ENCODE data around the gene ABLIM2. TPM values are rescaled to one million over a fixed set of nuclear protein-coding genes. Genes with fewer than 3 reads are reported as not detected.

The ABLIM2 gene
- polyA plus RNA-seq, 1 donor from 2014 or later, result 14.9 TPM

DNA sequence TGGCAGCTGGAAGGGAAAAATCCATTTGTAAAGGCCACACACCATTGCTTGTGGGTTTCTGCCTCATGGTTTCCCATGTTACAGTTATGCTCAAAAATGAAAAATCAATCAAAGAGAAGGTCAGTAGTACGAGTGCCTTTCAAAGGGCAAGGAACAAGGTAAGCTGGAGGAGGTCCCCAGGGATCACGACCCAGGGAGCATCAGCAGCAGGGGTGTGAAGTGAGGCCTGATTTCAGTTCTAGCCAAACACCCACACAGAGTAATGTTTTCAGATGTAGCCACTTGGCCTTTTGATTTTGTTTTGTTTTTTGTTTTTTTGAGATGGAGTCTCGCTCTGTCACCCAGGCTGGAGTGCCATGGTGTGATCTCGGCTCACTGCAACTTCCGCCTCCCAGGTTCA is 149.5 kb downstream of the ABLIM2 start:
- no peaks in the 10 kb centered on the region for H3K9me3 ChIP-seq (ENCODE audit: low read length)
- no peaks in the 10 kb centered on the region for H3F3A ChIP-seq (ENCODE audit: insufficient read depth, low read length, poor library complexity, severe bottlenecking)
- no peaks in the 10 kb centered on the region for H3K36me3 ChIP-seq (ENCODE audit: insufficient read depth, low read length)
- no peaks in the 10 kb centered on the region for H4K20me1 ChIP-seq (ENCODE audit: insufficient read depth)
- H3K9me2 ChIP-seq (ENCODE audit: insufficient read depth, low read length), result no peaks in the 10 kb centered on the region
- TF ChIP-seq TAF1 (IDR thresholded peaks at IDR 0.05; ENCODE audit: low read depth) (no peak), SMC3 (conservative IDR thresholded peaks at IDR 0.05; ENCODE audit: poor library complexity) (no peak), EP300 (conservative IDR thresholded peaks at IDR 0.05; ENCODE audit: poor library complexity, severe bottlenecking) (no peak), POLR2AphosphoS5 (IDR thresholded peaks at IDR 0.05) (no peak), EZH2 (IDR thresholded peaks at IDR 0.05; ENCODE audit: borderline replicate concordance, insufficient read depth, low read length, poor library complexity, severe bottlenecking) (no peak), RAD21 (conservative IDR thresholded peaks at IDR 0.05) (no peak), MXI1 (conservative IDR thresholded peaks at IDR 0.05; ENCODE audit: poor library complexity, severe bottlenecking) (no peak)
- TF ChIP-seq, protein P1, sequence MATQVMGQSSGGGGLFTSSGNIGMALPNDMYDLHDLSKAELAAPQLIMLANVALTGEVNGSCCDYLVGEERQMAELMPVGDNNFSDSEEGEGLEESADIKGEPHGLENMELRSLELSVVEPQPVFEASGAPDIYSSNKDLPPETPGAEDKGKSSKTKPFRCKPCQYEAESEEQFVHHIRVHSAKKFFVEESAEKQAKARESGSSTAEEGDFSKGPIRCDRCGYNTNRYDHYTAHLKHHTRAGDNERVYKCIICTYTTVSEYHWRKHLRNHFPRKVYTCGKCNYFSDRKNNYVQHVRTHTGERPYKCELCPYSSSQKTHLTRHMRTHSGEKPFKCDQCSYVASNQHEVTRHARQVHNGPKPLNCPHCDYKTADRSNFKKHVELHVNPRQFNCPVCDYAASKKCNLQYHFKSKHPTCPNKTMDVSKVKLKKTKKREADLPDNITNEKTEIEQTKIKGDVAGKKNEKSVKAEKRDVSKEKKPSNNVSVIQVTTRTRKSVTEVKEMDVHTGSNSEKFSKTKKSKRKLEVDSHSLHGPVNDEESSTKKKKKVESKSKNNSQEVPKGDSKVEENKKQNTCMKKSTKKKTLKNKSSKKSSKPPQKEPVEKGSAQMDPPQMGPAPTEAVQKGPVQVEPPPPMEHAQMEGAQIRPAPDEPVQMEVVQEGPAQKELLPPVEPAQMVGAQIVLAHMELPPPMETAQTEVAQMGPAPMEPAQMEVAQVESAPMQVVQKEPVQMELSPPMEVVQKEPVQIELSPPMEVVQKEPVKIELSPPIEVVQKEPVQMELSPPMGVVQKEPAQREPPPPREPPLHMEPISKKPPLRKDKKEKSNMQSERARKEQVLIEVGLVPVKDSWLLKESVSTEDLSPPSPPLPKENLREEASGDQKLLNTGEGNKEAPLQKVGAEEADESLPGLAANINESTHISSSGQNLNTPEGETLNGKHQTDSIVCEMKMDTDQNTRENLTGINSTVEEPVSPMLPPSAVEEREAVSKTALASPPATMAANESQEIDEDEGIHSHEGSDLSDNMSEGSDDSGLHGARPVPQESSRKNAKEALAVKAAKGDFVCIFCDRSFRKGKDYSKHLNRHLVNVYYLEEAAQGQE (IDR thresholded peaks at IDR 0.05; ENCODE audit: borderline replicate concordance), result no peak
- TF ChIP-seq, protein P2, sequence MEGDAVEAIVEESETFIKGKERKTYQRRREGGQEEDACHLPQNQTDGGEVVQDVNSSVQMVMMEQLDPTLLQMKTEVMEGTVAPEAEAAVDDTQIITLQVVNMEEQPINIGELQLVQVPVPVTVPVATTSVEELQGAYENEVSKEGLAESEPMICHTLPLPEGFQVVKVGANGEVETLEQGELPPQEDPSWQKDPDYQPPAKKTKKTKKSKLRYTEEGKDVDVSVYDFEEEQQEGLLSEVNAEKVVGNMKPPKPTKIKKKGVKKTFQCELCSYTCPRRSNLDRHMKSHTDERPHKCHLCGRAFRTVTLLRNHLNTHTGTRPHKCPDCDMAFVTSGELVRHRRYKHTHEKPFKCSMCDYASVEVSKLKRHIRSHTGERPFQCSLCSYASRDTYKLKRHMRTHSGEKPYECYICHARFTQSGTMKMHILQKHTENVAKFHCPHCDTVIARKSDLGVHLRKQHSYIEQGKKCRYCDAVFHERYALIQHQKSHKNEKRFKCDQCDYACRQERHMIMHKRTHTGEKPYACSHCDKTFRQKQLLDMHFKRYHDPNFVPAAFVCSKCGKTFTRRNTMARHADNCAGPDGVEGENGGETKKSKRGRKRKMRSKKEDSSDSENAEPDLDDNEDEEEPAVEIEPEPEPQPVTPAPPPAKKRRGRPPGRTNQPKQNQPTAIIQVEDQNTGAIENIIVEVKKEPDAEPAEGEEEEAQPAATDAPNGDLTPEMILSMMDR (IDR thresholded peaks at IDR 0.05; ENCODE audit: poor library complexity, severe bottlenecking), result no peak
- no peak overlapping the region for H3K4me2 ChIP-seq (ENCODE audit: low read length)
- H3K9ac ChIP-seq (ENCODE audit: low read length), result no peak overlapping the region
- no peak overlapping the region for H3K27ac ChIP-seq (ENCODE audit: low read length)
- H3K27me3 ChIP-seq (ENCODE audit: insufficient read depth, low read depth, low read length), result no peaks in the 10 kb centered on the region
- no peaks in the 10 kb centered on the region for H3K79me2 ChIP-seq (replicated peaks; ENCODE audit: insufficient read depth, low read length)
- H3K4me3 ChIP-seq (ENCODE audit: low read length), result no peak overlapping the region
- no peak overlapping the region for H2AFZ ChIP-seq (ENCODE audit: low read depth, low read length)

DNA sequence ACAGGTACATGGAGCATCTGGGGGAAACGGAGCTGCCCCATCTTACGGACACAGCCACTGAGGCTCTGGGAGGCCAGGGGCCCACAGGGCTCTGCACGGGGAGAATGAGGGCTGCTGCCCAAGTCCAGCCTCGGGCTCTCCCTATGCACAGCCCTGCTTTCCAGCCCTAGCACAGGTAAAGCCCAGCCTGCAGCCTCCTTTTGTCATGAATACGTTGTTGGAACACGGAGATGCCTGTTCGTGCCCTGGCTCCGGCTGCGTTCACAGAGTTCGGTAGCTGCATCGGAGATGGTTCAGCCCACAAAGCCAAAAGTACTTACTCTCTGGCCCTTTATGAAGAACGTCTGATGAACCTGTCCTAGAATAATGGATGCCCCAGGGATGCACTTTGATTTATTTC is 150.2 kb downstream of the ABLIM2 start:
- Histone ChIP-seq H3K27ac (ENCODE audit: low read length) (no peak overlapping the region), H3K9me3 (ENCODE audit: low read length) (no peaks in the 10 kb centered on the region), H3K9me2 (ENCODE audit: insufficient read depth, low read length) (no peaks in the 10 kb centered on the region), H2AFZ (ENCODE audit: low read depth, low read length) (no peak overlapping the region), H3K36me3 (ENCODE audit: insufficient read depth, low read length) (no peaks in the 10 kb centered on the region), H4K20me1 (ENCODE audit: insufficient read depth) (no peaks in the 10 kb centered on the region), H3K4me3 (ENCODE audit: low read length) (no peak overlapping the region), H3K4me2 (ENCODE audit: low read length) (no peak overlapping the region), H3K9ac (ENCODE audit: low read length) (no peak overlapping the region), H3F3A (ENCODE audit: insufficient read depth, low read length, poor library complexity, severe bottlenecking) (no peaks in the 10 kb centered on the region), H3K27me3 (ENCODE audit: insufficient read depth, low read depth, low read length) (no peaks in the 10 kb centered on the region), H3K79me2 (replicated peaks; ENCODE audit: insufficient read depth, low read length) (no peaks in the 10 kb centered on the region)
- TF ChIP-seq RAD21 (conservative IDR thresholded peaks at IDR 0.05) (no peak), POLR2AphosphoS5 (IDR thresholded peaks at IDR 0.05) (no peak), TAF1 (IDR thresholded peaks at IDR 0.05; ENCODE audit: low read depth) (no peak), EZH2 (IDR thresholded peaks at IDR 0.05; ENCODE audit: borderline replicate concordance, insufficient read depth, low read length, poor library complexity, severe bottlenecking) (no peak), EP300 (conservative IDR thresholded peaks at IDR 0.05; ENCODE audit: poor library complexity, severe bottlenecking) (no peak), MXI1 (conservative IDR thresholded peaks at IDR 0.05; ENCODE audit: poor library complexity, severe bottlenecking) (no peak), SMC3 (conservative IDR thresholded peaks at IDR 0.05; ENCODE audit: poor library complexity) (no peak)
- TF ChIP-seq, protein P1 (IDR thresholded peaks at IDR 0.05; ENCODE audit: borderline replicate concordance), result no peak
- TF ChIP-seq, protein P2 (IDR thresholded peaks at IDR 0.05; ENCODE audit: poor library complexity, severe bottlenecking), result no peak

All from neural cell (in vitro differentiated cells).